Measurements from ENCODE around the gene DNLZ.

DNA sequence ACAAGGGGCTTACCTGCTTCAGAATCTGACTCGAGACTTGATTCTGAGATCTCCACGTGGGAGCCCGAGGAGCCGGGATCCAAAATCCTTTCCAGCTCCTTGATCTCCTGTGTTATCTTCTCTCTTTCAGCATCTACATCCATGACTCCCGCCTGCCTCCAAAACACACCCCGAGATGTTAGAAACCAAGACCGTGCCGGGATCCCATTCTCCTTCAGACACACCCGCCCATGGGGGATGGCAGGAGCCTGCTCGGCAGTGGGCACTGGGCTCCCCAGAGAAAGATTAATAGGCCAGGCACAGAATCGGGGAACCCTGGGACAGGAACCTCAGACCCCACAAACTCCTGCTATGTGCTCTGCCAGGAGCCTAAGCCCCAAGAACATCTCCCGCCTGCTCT, 34.7 kb upstream of the DNLZ start:
- TF ChIP-seq EP300 (IDR thresholded peaks at IDR 0.05), result no peak
- TF ChIP-seq, protein P1, sequence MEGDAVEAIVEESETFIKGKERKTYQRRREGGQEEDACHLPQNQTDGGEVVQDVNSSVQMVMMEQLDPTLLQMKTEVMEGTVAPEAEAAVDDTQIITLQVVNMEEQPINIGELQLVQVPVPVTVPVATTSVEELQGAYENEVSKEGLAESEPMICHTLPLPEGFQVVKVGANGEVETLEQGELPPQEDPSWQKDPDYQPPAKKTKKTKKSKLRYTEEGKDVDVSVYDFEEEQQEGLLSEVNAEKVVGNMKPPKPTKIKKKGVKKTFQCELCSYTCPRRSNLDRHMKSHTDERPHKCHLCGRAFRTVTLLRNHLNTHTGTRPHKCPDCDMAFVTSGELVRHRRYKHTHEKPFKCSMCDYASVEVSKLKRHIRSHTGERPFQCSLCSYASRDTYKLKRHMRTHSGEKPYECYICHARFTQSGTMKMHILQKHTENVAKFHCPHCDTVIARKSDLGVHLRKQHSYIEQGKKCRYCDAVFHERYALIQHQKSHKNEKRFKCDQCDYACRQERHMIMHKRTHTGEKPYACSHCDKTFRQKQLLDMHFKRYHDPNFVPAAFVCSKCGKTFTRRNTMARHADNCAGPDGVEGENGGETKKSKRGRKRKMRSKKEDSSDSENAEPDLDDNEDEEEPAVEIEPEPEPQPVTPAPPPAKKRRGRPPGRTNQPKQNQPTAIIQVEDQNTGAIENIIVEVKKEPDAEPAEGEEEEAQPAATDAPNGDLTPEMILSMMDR (IDR thresholded peaks at IDR 0.05), result no peak
- TF ChIP-seq MAFK (IDR thresholded peaks at IDR 0.05; ENCODE audit: partially characterized antibody), result no peak
- no peak for TF ChIP-seq NR3C1 (IDR thresholded peaks at IDR 0.05)
- TF ChIP-seq, protein P2, sequence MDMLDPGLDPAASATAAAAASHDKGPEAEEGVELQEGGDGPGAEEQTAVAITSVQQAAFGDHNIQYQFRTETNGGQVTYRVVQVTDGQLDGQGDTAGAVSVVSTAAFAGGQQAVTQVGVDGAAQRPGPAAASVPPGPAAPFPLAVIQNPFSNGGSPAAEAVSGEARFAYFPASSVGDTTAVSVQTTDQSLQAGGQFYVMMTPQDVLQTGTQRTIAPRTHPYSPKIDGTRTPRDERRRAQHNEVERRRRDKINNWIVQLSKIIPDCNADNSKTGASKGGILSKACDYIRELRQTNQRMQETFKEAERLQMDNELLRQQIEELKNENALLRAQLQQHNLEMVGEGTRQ (IDR thresholded peaks at IDR 0.05), result no peak
- no peak for TF ChIP-seq SREBF2 (IDR thresholded peaks at IDR 0.05)
- no peak for TF ChIP-seq RAD21 (conservative IDR thresholded peaks at IDR 0.05 in 1 of 2, IDR thresholded peaks at IDR 0.05 in 1 of 2)
- TF ChIP-seq POLR2A (IDR thresholded peaks at IDR 0.05; ENCODE audit: low read length), result no peak

All from A549 (cell line).